GM13976 (cell line): ENCODE measurements around the gene ARHGAP45.

ENCODE experiments used
- DNase-seq: peaks from one replicate; pipeline ENCODE4 v3.0.0; 2012; ENCODE audit warnings: low spot score
- CTCF ChIP-seq: IDR thresholded peaks from 2 replicates; pipeline ENCODE4 v1.5.1; 2012; ENCODE audit warnings: borderline replicate concordance, mild to moderate bottlenecking; ENCODE audit not compliant: insufficient read depth; ENCODE audit errors: extremely low read depth, missing control alignments, control extremely low read depth
- in situ Hi-C: fragments of 300-500 bp; cut with MboI; formaldehyde crosslinking; loops from one replicate; pipeline ENCODE4 v1.12.0; 2022; ENCODE audit warnings: low sequenced_read_pairs, mixed read lengths, inconsistent platforms; ENCODE audit not compliant: unreplicated experiment

The ARHGAP45 gene

GRCh38 chr19:1063909-1064660 is 2.9 kb upstream of the ARHGAP45 start:
- in situ Hi-C loops, result no loop called here
- no peak for TF ChIP-seq CTCF
- DNase-seq, result no peak

GRCh38 chr19:1064661-1065605 is 2.0 kb upstream of the ARHGAP45 start:
- peak; percentile 88 for TF ChIP-seq CTCF
- DNase-seq, result peak; percentile 76
- in situ Hi-C loops, result no loop called here

- no peak for DNase-seq
- in situ Hi-C loops, result no loop called here
- no peak for TF ChIP-seq CTCF
Observed at GRCh38 chr19:1065606-1066109, 1.3 kb upstream of the ARHGAP45 start.

DNA sequence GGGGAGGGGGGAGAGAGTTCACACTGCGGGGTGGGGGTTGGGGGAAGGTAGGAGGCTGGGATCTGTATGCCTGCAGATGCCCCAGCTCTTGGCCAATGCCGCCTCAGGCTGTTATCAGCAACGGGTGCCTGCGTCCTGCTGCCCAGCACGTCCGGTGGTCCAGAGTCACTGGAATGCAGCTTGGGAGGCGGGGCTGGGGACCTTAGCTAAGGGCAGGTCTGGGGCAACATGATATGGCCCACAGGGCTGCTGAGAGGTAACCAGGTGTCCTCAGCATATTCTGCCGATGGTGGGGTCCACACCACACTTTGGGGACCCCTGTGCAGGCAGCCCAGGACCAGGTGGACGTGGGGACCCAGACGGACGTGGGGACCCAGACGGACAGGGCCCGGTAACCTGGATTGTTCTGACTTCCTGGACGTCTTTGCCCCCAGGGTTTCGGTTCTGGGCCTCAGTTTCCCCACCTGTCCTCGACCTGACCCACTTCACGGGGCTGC is 668 bp upstream of the ARHGAP45 start:
- TF ChIP-seq CTCF, result no peak
- in situ Hi-C loops, result no loop called here
- DNase-seq, result no peak

DNA sequence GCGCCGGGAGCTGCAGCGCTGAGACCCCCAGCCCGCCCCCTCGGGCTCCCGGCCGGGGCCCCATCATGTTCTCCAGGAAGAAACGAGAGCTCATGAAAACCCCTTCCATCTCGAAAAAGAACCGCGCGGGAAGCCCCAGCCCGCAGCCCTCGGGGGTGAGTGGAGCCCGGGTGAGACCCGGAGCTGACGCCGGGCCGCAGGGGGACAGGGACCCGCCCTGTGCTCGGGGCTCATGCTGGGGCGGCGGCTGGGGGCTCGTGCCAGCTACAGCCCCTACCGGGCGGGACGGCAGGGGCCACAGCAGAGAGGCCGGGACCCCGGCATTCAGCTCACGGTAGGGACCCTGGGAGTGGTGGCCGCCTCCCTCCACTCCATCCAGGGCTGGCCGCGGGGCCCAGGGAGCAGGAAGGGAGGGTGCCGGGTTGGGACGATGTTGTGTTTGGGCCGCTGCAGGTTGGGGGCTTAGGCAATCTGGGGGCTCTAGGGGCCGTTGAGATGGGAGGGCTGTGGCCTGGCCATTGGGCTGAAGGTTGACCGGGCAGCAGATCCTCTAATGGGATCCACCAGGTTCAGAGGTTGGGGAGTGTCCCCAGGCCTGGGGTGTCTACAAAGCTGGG is 482 bp downstream of the ARHGAP45 start:
- TF ChIP-seq CTCF, result no peak
- peak; percentile 47 for DNase-seq
- in situ Hi-C loops, result no loop called here
